ENCODE data around the gene UBE4B. TPM values are rescaled to one million over a fixed set of nuclear protein-coding genes. Genes with fewer than 3 reads are reported as not detected.
"Not testable (repeated sequence)": the region's sequence is repeated elsewhere in the genome, so short reads cannot be mapped to it uniquely, and the experiment has no call there.

The UBE4B gene
- total RNA-seq, 1 donor from 2014 or later = 74.3 TPM

- DNase-seq (no peak), ATAC-seq (ENCODE audit: poor library complexity) (no peak)
- intact Hi-C loops (cut with DNase I) = loop anchor here (10.0 kb wide), 1 partner anchor 49 kb away; no protein-coding TSS in a partner anchor
Measured at GRCh38 chr1:10216090-10216749, 183.5 kb downstream of the UBE4B start.

- no peak for DNase-seq
- intact Hi-C loops (cut with DNase I) = loop anchor here (10.0 kb wide), 1 partner anchor 47 kb away; no protein-coding TSS in a partner anchor
- peak; percentile 26 for ATAC-seq (ENCODE audit: poor library complexity)
Measured at GRCh38 chr1:10217748-10218441, 185.1 kb downstream of the UBE4B start.

DNA sequence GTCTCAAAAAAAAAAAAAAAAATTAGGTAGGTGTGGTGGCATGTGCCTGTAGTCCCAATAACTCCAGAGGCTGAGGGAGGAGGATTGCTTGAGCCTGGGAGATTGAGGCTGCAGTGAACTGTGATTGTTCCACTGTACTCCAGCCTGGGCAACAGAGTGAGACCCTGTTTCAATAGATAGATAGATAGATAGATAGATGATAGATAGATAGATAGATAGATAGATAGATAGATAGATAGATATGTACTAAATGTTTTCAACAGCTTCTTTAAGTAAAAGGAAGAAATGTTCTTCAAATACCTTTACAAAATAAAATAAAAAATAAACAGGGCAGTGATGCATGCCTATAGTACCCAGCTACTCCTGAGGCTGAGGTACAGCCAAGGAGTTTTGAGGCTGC is 187.4 kb downstream of the UBE4B start:
- no peak for DNase-seq
- ATAC-seq (ENCODE audit: poor library complexity) = no peak
- intact Hi-C loops (cut with DNase I) = no loop called here

GRCh38 chr1:10220657-10221056 is 187.9 kb downstream of the UBE4B start:
- DNase-seq; ATAC-seq (ENCODE audit: poor library complexity); intact Hi-C loops (cut with DNase I): not testable (repeated sequence)

DNA sequence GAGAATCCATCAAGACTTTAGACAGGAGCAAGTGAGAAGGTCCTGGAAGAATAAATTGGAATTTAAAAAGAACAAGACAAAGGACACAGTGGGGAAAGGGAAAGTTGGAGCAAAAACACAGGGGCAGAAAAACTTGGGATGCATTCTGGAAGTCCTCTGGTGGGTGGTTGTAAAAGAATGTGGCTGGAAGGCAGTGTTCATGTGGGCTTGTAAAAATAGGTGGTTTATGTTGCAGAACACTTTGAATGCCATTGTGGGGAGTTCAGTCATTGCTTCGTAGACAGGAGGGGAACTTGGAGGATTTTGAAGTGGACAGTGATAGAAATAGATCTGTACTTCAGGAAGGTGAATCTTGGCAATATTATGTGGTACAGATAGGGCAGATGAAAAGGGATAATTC is 192.8 kb downstream of the UBE4B start:
- no peak for ATAC-seq (ENCODE audit: poor library complexity)
- no peak for DNase-seq
- intact Hi-C loops (cut with DNase I) = no loop called here

DNA sequence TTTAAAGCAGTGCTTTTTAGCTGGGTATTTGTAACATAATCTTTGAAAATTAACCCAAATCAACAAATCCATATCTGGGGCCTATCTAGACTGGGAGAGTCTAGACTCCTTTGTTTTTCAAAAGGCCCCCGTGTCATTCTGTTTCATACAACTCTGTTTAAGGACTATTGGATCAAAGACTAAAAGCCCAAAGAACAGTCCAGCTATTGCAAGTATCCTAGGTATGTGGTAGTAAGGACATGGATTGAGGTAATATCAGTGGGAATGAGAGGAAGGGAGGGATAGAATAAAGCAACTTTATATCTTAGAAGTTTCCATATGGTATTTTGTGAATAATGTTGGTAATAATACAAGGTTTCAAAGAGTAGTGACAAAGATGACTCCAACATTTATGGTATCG is 195.8 kb downstream of the UBE4B start:
- intact Hi-C loops (cut with DNase I) = no loop called here
- ATAC-seq (ENCODE audit: poor library complexity) (no peak), DNase-seq (no peak)

GRCh38 chr1:10229903-10230302 is 197.1 kb downstream of the UBE4B start:
- intact Hi-C loops (cut with DNase I) = no loop called here
- ATAC-seq (ENCODE audit: poor library complexity) (no peak), DNase-seq (no peak)

Small RNA genes lying within 50 kb of the gene (microRNA-seq; reads per million reads assigned to microRNA genes)
- not detected for gene MIR1273D

Other genes with a start within 250 kb of the UBE4B start
- 48.8 TPM for gene CLSTN1, start 209.0 kb upstream of the UBE4B start, total RNA-seq
- 58.1 TPM for gene CTNNBIP1, start 122.7 kb upstream of the UBE4B start, total RNA-seq
- 33.2 TPM for gene LZIC, start 89.6 kb upstream of the UBE4B start, total RNA-seq
- 22.9 TPM for gene NMNAT1, start 89.5 kb upstream of the UBE4B start, total RNA-seq
- gene RBP7, start 35.7 kb upstream of the UBE4B start, total RNA-seq = 30.2 TPM
- gene KIF1B, start 177.6 kb downstream of the UBE4B start, total RNA-seq = 66.8 TPM

All from Right ventricle myocardium superior (tissue), 1 donor.